Heart left ventricle (tissue), 16 donors: ENCODE measurements around the gene CNBD2. TPM values are rescaled to one million over a fixed set of nuclear protein-coding genes. Genes with fewer than 3 reads are reported as not detected.

Source experiments
- ATAC-seq, 4 donors: fragments of 200-7000 bp; cut with Tn5 transposase; one replicate each; pipeline ENCODE4 v1.9.1; 2020 to 2022; ENCODE audit warnings: moderate library complexity in 4 of 4, mild to moderate bottlenecking in 3 of 4, moderate number of reproducible peaks in 1 of 4
- DNase-seq, 5 donors: peaks; one replicate each; pipeline ENCODE4 v3.0.0-alpha.2; 2020
- H3K27ac ChIP-seq, 12 donors: fragments of 200-600 bp; sonication (generic) in 4 of 12; one replicate each; pipeline versions ENCODE4 v1.5.0 to v1.8.0; 2016 to 2022; ENCODE audit warnings: mild to moderate bottlenecking in 2 of 12
- H3K27me3 ChIP-seq, 9 donors: fragments of 200-600 bp; sonication (generic) in 2 of 9; one replicate each; pipeline versions ENCODE4 v1.5.1 to v1.8.0; 2016 to 2022; ENCODE audit warnings: mild to moderate bottlenecking in 3 of 9
- H3K36me3 ChIP-seq, 9 donors: fragments of 200-600 bp; sonication (generic) in 2 of 9; one replicate each; pipeline versions ENCODE4 v1.5.0 to v1.8.0; 2018 to 2022; ENCODE audit warnings: mild to moderate bottlenecking in 2 of 9
- H3K4me1 ChIP-seq, 12 donors: fragments of 200-600 bp; sonication (generic) in 4 of 12; one replicate each; pipeline versions ENCODE4 v1.5.0 to v1.8.0; 2016 to 2022; ENCODE audit warnings: mild to moderate bottlenecking in 3 of 12
- H3K4me3 ChIP-seq, 12 donors: fragments of 200-600 bp; sonication (generic) in 4 of 12; one replicate each; pipeline versions ENCODE4 v1.5.0 to v1.8.0; 2017 to 2022; ENCODE audit warnings: mild to moderate bottlenecking in 9 of 12, moderate library complexity in 4 of 12
- H3K9me3 ChIP-seq, 12 donors: fragments of 200-600 bp; sonication (generic) in 4 of 12; one replicate each; pipeline versions ENCODE4 v1.5.0 to v1.8.0; 2016 to 2022; ENCODE audit warnings: mild to moderate bottlenecking in 1 of 12
- CTCF ChIP-seq, 12 donors: fragments of 200-600 bp; sonication (generic) in 4 of 12; IDR thresholded peaks; one replicate each; pipeline versions ENCODE4 v1.5.0 to v1.8.0; 2018 to 2022; ENCODE audit warnings: antibody characterized with exemption in 12 of 12, mild to moderate bottlenecking in 5 of 12
- POLR2A ChIP-seq, 2 donors: fragments of 450-650 bp; IDR thresholded peaks; one replicate each; pipeline ENCODE4 v1.6.1; 2017; ENCODE audit warnings: antibody characterized with exemption in 2 of 2, mild to moderate bottlenecking in 2 of 2, moderate library complexity in 2 of 2
- WGBS, 4 donors: extraction: QIAGEN DNeasy Blood & Tissue Kit in 2 of 4; methylation state at CpG; one replicate each; pipeline versions ENCODE4 v1.1.5 to v1.1.7; 2013 to 2018; 5-methylcytosine and 5-hydroxymethylcytosine counted together
- intact Hi-C, 10 donors: fragments of 100-400 bp; cut with DNase I; formaldehyde crosslinking; loops; one replicate each; pipeline versions ENCODE4 v1.11.1 to v1.14.2; 2022
- polyA plus RNA-seq, 2 donors: library from polyadenylated mRNA; stranded (reverse); fragments of 200-250 nt; gene quantifications; one replicate each; pipeline ENCODE4 v1.2.3, GENCODE V29; 2013
- total RNA-seq, 9 donors: library from RNA; depleted of rRNA in 2 of 9; stranded (reverse); fragments of >200 nt in 2 of 9; fragmentation: NEBNext Ultra II Directional in 3 of 9; extraction: Animal tissue kit (Norgen Biotek cat#: 25700) in 3 of 9; gene quantifications; one replicate each; pipeline versions ENCODE4 v1.1.0 to v1.2.4, GENCODE V29; 2016 to 2023
- donor health status: ischemic (EF 13 %, LVEDD 7.1; RV severe dilation, severe dysfunction).
- donor health status: healthy with polysubstance abuse.
- donor health status: DM: no; HTN: yes; CAD: no.
- donor health status: DM: no; HTN: no; CAD: no.
- donor health status: ischemic (EF 25% LVEDD 6.9; RV normal size, moderate dysfunction).
- donor health status: ischemic (EF 25% LVEDD 5.7; RV mildly dilated, moderate dysfunction).
- donor health status: healthy.
- donor health status: DM: yes; HTN: yes; CAD: no.
- donor health status: ischemic (EF 35%, LVEDD 5.7; RV mildly dilated, moderate dysfunction).
- donor health status: nonischemic (EF 11% LVEDD 7.7; RV severe dilation, severe dysfunction).
- donor health status: DM: yes; HTN: yes; CAD: no.
- donor health status: PGD.
- donor health status: ischemic (EF 29% LVEDD 5.4; RV normal size, mild dysfunction).
- donor health status: nonischemic (EF 23%, LVEDD 6.1; RV moderate dilation, normal function).

CNBD2 gene
- total and polyA plus RNA-seq, 11 donors = 1.4 to 7.7 (median 3.6) TPM; not detected in 1

DNA sequence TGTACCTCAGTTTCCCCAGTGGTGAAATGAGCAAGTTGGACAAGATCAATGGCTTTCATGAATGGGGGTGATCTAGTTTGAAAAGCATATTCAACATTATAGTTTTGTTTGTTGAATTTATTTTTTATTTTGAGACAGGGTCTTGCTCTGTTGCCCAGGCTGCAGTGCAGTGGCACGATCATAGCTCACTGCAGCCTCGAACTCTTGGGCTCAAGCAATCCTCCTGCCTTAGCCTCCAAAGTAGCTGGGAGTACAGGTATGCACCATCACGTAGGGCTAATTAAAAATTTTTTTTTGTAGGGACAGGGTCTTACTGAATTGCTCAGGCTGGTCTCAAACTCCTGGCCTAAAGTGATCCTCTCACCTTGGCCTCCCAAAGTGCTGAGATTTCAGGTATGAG, 63.4 kb downstream of the CNBD2 start:
- Histone ChIP-seq H3K4me3 (no peak overlapping the region), H3K27me3 (no peaks in the 10 kb centered on the region), H3K4me1 (peaks cover 0 to 12% (median 0%) of the 10 kb centered on the region in 12 donors), H3K27ac (no peak overlapping the region), H3K36me3 (no peaks in the 10 kb centered on the region), H3K9me3 (no peaks in the 10 kb centered on the region)
- WGBS, 4 donors = 92 to 97% (median 94%) methylated on average over 3 of the region's 3 CpGs
- ATAC-seq (no peak), DNase-seq (no peak)
- intact Hi-C loops = no loop called here
- TF ChIP-seq CTCF (IDR thresholded peaks at IDR 0.05) (no peak), POLR2A (IDR thresholded peaks at IDR 0.05) (no peak)

DNA sequence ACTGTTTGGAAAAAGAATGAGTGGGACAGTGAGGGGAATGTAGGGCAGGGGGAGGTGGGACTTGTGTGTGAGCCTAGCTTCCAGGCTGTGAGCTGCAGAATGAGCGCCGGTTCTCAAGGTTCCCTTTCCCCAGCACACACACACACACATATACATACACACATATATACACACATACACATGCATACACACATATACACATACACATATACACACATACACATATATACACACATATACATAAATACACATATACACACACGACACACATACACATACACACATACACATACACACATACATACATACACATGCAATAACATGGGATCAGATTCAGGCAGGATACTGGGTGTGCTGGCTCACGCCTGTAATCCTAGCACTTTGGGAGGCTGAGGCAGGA, 66.5 kb downstream of the CNBD2 start:
- TF ChIP-seq CTCF (IDR thresholded peaks at IDR 0.05) (no peak), POLR2A (IDR thresholded peaks at IDR 0.05) (no peak)
- Histone ChIP-seq H3K36me3 (no peaks in the 10 kb centered on the region), H3K4me1 (peaks cover 0 to 10% (median 0%) of the 10 kb centered on the region in 12 donors), H3K9me3 (no peaks in the 10 kb centered on the region), H3K27me3 (no peaks in the 10 kb centered on the region), H3K4me3 (no peak overlapping the region), H3K27ac (no peak overlapping the region)
- ATAC-seq (no peak), DNase-seq (no peak)
- 89 to 93% (median 92%) methylated on average over 4 of the region's 4 CpGs for WGBS, 4 donors
- intact Hi-C loops = no loop called here

- H3K9me3 ChIP-seq = no peaks in the 10 kb centered on the region
- no peaks in the 10 kb centered on the region for H3K27me3 ChIP-seq
- DNase-seq (no peak), ATAC-seq (no peak)
- H3K4me1 ChIP-seq = peaks cover 0 to 1% (median 0%) of the 10 kb centered on the region in 12 donors
- TF ChIP-seq POLR2A (IDR thresholded peaks at IDR 0.05) = no peak
- TF ChIP-seq CTCF (IDR thresholded peaks at IDR 0.05) = no peak
- intact Hi-C loops = no loop called here
- no peaks in the 10 kb centered on the region for H3K36me3 ChIP-seq
- H3K4me3 ChIP-seq = no peak overlapping the region
- H3K27ac ChIP-seq = no peak overlapping the region
- 71 to 80% (median 77%) methylated on average over 2 of the region's 2 CpGs for WGBS, 4 donors
Measured at GRCh38 chr20:36035745-36036144, 67.4 kb downstream of the CNBD2 start.

DNA sequence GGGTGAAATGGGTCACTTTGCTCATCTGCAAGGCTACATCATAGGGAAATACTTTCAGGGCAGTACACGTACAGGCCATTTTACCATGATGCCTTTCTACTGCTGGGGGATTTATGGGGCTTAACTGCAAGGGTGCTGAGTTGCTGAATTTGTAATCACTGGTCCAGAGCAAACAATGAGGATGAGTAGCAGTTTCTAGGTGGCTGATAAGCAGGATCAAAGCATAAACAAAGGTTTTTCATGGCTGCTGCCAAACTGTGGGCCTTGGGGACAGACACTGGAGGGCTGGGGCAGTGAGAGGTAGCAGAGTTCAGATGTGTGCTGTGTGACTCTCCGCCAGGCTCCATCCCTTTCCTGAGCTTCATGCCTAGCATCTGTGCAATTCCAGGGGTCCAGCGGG, 68.3 kb downstream of the CNBD2 start:
- no peak overlapping the region for H3K27ac ChIP-seq
- H3K4me3 ChIP-seq = no peak overlapping the region
- no peak for TF ChIP-seq CTCF (IDR thresholded peaks at IDR 0.05)
- TF ChIP-seq POLR2A (IDR thresholded peaks at IDR 0.05) = no peak

More for the DNA sequence above, 68.3 kb downstream of the CNBD2 start:
- Histone ChIP-seq H3K27me3 (no peaks in the 10 kb centered on the region), H3K4me1 (peaks cover 0 to 3% (median 0%) of the 10 kb centered on the region in 12 donors), H3K36me3 (no peaks in the 10 kb centered on the region), H3K9me3 (no peaks in the 10 kb centered on the region)
- 89 to 97% (median 91%) methylated on average over 3 of the region's 3 CpGs for WGBS, 4 donors
- ATAC-seq = no peak
- DNase-seq = no peak
- intact Hi-C loops = no loop called here
